ENCODE data around the gene ZNF518B. TPM values are rescaled to one million over a fixed set of nuclear protein-coding genes. Genes with fewer than 3 reads are reported as not detected.

Gene ZNF518B
- total RNA-seq, 1 experiment from 2014 or later: 38.7 TPM

GRCh38 chr4:10504570-10505179 lies 47.4 kb upstream of the ZNF518B start:
- H3K27ac ChIP-seq (ENCODE audit: low read depth, low read length): no peak overlapping the region
- H4K20me1 ChIP-seq (ENCODE audit: insufficient read depth): no peaks in the 10 kb centered on the region
- no peak for TF ChIP-seq FOSL1 (IDR thresholded peaks at IDR 0.05; ENCODE audit: low read depth)
- TF ChIP-seq EGR1 (IDR thresholded peaks at IDR 0.05; ENCODE audit: low read depth): no peak
- no peak for TF ChIP-seq EZH2 (IDR thresholded peaks at IDR 0.05)
- TF ChIP-seq, protein P1, sequence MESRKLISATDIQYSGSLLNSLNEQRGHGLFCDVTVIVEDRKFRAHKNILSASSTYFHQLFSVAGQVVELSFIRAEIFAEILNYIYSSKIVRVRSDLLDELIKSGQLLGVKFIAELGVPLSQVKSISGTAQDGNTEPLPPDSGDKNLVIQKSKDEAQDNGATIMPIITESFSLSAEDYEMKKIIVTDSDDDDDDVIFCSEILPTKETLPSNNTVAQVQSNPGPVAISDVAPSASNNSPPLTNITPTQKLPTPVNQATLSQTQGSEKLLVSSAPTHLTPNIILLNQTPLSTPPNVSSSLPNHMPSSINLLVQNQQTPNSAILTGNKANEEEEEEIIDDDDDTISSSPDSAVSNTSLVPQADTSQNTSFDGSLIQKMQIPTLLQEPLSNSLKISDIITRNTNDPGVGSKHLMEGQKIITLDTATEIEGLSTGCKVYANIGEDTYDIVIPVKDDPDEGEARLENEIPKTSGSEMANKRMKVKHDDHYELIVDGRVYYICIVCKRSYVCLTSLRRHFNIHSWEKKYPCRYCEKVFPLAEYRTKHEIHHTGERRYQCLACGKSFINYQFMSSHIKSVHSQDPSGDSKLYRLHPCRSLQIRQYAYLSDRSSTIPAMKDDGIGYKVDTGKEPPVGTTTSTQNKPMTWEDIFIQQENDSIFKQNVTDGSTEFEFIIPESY (IDR thresholded peaks at IDR 0.05; ENCODE audit: extremely low read depth, insufficient replicate concordance, low read length): no peak
- TF ChIP-seq CEBPB (IDR thresholded peaks at IDR 0.05; ENCODE audit: low read depth): no peak
- ChIA-PET POLR2A (no interaction called here), RAD21 (ENCODE audit: low non-redundant PET in 1 of 2, low total read pairs in 2 of 2, uncharacterized antibody in 2 of 2, unreplicated experiment in 2 of 2) (no interaction called here), CTCF (no interaction called here)
- H3K36me3 ChIP-seq (ENCODE audit: control insufficient read depth in 1 of 2, insufficient read depth in 2 of 2, low read length in 2 of 2): no peaks in the 10 kb centered on the region
- H3K4me2 ChIP-seq (ENCODE audit: low read length): no peak overlapping the region
- no peak overlapping the region for H3K9ac ChIP-seq (ENCODE audit: low read length)
- no peak overlapping the region for H2AFZ ChIP-seq (ENCODE audit: low read depth, low read length, poor library complexity, severe bottlenecking)
- intact Hi-C loops (cut with micrococcal nuclease): no loop called here
- no peak for ATAC-seq
- no peaks in the 10 kb centered on the region for H3K79me2 ChIP-seq (ENCODE audit: insufficient read depth, low read length)
- no peak for DNase-seq (ENCODE audit: low read depth, low spot score)
- no peak overlapping the region for H3K4me3 ChIP-seq (replicated peaks in 1 of 2; ENCODE audit: low read depth in 1 of 2, low read length in 2 of 2)
- H3K4me1 ChIP-seq (ENCODE audit: control insufficient read depth in 1 of 2, insufficient read depth in 2 of 2, low read length in 2 of 2): no peaks in the 10 kb centered on the region
- no peaks in the 10 kb centered on the region for H3K9me3 ChIP-seq (ENCODE audit: control insufficient read depth in 1 of 2, insufficient read depth in 1 of 2, low read depth in 1 of 2, low read length in 2 of 2)
- no peaks in the 10 kb centered on the region for H3K9me2 ChIP-seq (ENCODE audit: insufficient read depth)
- H3K27me3 ChIP-seq (ENCODE audit: insufficient read depth, low read length): no peaks in the 10 kb centered on the region
- BruUV-seq (replicated peaks): no TSS peak

DNA sequence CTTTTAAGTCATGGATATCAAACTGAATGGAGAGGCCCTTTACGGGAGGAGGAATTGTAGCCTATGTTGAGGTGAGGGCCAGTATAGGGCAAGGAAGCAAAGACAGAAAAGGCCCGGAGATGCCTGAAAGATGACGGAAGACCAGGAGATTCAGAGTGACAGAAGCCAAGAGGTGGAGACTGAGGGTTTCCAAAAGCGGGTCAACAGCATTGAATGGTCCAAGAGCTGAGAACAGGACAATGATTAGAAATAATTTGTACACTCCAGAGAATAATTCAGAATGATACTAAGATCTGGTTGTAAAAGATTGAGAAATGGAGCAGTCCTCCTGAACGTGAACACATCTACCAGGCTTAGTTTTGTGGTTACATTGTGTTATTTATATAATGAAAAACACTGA lies 45.5 kb upstream of the ZNF518B start:
- Histone ChIP-seq H3K79me2 (ENCODE audit: insufficient read depth, low read length) (no peaks in the 10 kb centered on the region), H3K4me2 (ENCODE audit: low read length) (no peak overlapping the region), H3K36me3 (ENCODE audit: control insufficient read depth in 1 of 2, insufficient read depth in 2 of 2, low read length in 2 of 2) (no peaks in the 10 kb centered on the region), H3K4me1 (ENCODE audit: control insufficient read depth in 1 of 2, insufficient read depth in 2 of 2, low read length in 2 of 2) (no peaks in the 10 kb centered on the region), H3K9me3 (ENCODE audit: control insufficient read depth in 1 of 2, insufficient read depth in 1 of 2, low read depth in 1 of 2, low read length in 2 of 2) (no peaks in the 10 kb centered on the region), H3K27ac (ENCODE audit: low read depth, low read length) (no peak overlapping the region), H2AFZ (ENCODE audit: low read depth, low read length, poor library complexity, severe bottlenecking) (no peak overlapping the region), H3K9ac (ENCODE audit: low read length) (no peak overlapping the region), H3K4me3 (replicated peaks in 1 of 2; ENCODE audit: low read depth in 1 of 2, low read length in 2 of 2) (no peak overlapping the region), H3K27me3 (ENCODE audit: insufficient read depth, low read length) (no peaks in the 10 kb centered on the region), H3K9me2 (ENCODE audit: insufficient read depth) (no peaks in the 10 kb centered on the region), H4K20me1 (ENCODE audit: insufficient read depth) (no peaks in the 10 kb centered on the region)
- POLR2A ChIA-PET: no interaction called here
- intact Hi-C loops (cut with micrococcal nuclease): no loop called here
- CTCF ChIA-PET: no interaction called here
- no peak for ATAC-seq
- no peak for DNase-seq (ENCODE audit: low read depth, low spot score)
- RAD21 ChIA-PET (ENCODE audit: low non-redundant PET in 1 of 2, low total read pairs in 2 of 2, uncharacterized antibody in 2 of 2, unreplicated experiment in 2 of 2): no interaction called here
- no TSS peak for BruUV-seq (replicated peaks)
- TF ChIP-seq POLR2AphosphoS5 (IDR thresholded peaks at IDR 0.05; ENCODE audit: low read depth, low read length) (no peak), SP1 (IDR thresholded peaks at IDR 0.05; ENCODE audit: low read depth) (no peak), TCF7L2 (IDR thresholded peaks at IDR 0.05; ENCODE audit: borderline replicate concordance, extremely low read depth, insufficient read depth, insufficient read length) (no peak), EZH2phosphoT487 (IDR thresholded peaks at IDR 0.05; ENCODE audit: borderline replicate concordance) (no peak), POLR2A (IDR thresholded peaks at IDR 0.05; ENCODE audit: borderline replicate concordance, extremely low read depth, insufficient read depth, insufficient read length) (no peak), CBX3 (IDR thresholded peaks at IDR 0.05; ENCODE audit: low read depth) (no peak), ZFX (IDR thresholded peaks at IDR 0.05) (no peak), FOSL1 (IDR thresholded peaks at IDR 0.05; ENCODE audit: low read depth) (no peak), CEBPB (IDR thresholded peaks at IDR 0.05; ENCODE audit: low read depth) (no peak), SIN3A (IDR thresholded peaks at IDR 0.05; ENCODE audit: low read depth) (no peak), MAX (IDR thresholded peaks at IDR 0.05) (no peak)
- TF ChIP-seq, protein P2, sequence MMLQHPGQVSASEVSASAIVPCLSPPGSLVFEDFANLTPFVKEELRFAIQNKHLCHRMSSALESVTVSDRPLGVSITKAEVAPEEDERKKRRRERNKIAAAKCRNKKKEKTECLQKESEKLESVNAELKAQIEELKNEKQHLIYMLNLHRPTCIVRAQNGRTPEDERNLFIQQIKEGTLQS (IDR thresholded peaks at IDR 0.05): no peak
- TF ChIP-seq, protein P3, sequence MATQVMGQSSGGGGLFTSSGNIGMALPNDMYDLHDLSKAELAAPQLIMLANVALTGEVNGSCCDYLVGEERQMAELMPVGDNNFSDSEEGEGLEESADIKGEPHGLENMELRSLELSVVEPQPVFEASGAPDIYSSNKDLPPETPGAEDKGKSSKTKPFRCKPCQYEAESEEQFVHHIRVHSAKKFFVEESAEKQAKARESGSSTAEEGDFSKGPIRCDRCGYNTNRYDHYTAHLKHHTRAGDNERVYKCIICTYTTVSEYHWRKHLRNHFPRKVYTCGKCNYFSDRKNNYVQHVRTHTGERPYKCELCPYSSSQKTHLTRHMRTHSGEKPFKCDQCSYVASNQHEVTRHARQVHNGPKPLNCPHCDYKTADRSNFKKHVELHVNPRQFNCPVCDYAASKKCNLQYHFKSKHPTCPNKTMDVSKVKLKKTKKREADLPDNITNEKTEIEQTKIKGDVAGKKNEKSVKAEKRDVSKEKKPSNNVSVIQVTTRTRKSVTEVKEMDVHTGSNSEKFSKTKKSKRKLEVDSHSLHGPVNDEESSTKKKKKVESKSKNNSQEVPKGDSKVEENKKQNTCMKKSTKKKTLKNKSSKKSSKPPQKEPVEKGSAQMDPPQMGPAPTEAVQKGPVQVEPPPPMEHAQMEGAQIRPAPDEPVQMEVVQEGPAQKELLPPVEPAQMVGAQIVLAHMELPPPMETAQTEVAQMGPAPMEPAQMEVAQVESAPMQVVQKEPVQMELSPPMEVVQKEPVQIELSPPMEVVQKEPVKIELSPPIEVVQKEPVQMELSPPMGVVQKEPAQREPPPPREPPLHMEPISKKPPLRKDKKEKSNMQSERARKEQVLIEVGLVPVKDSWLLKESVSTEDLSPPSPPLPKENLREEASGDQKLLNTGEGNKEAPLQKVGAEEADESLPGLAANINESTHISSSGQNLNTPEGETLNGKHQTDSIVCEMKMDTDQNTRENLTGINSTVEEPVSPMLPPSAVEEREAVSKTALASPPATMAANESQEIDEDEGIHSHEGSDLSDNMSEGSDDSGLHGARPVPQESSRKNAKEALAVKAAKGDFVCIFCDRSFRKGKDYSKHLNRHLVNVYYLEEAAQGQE (IDR thresholded peaks at IDR 0.05; ENCODE audit: low read depth): no peak
